HG03354 (cell line): Measurements from ENCODE around the gene PLOD3.
A peak's percentile ranks its signal among the peaks of the same experiment; 100 is the strongest.
"Not testable (repeated sequence)": the region's sequence is repeated elsewhere in the genome, so short reads cannot be mapped to it uniquely, and the experiment has no call there.

Source experiments
- ATAC-seq: cut with Tn5 transposase; IDR thresholded peaks from one replicate; pipeline ENCODE4 v1.9.1; 2021; ENCODE audit warnings: mild to moderate bottlenecking; ENCODE audit not compliant: unreplicated experiment, poor library complexity, severe bottlenecking

Gene PLOD3

GRCh38 chr7:101218236-101219125 lies 1.1 kb upstream of the PLOD3 start:
- peak; percentile 26 for ATAC-seq

DNA sequence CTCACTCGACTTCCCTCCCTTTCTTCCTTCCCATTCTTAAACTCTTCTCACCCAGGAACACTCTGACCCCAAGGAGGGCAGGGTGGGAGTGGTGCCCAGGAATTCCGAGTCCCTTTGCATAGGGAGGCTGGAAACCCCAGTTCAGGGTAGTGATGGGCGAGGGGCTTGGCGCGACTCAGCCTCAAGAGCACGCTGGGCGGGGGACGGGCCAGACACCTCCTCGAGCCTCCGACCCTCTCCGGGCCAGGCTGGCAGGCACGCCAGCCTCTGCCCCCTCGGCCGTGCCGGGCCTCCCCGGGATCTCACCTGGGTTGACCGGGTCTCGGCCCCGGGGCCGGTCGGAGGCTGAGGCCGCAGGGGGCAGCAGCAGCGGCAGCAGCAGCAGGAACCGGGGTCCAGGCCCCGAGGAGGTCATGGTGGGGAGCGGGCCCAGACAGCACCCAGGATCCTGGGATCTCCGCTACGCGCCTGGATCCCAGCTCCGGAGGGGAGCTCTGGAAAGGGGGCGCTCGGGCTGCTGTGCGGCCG lies 457 bp downstream of the PLOD3 start:
- ATAC-seq, result peak; percentile 24

- no peak for ATAC-seq
Measured at GRCh38 chr7:101216001-101216859, 1.2 kb downstream of the PLOD3 start.

- no peak for ATAC-seq
Measured at GRCh38 chr7:101212014-101212413, 5.4 kb downstream of the PLOD3 start.

DNA sequence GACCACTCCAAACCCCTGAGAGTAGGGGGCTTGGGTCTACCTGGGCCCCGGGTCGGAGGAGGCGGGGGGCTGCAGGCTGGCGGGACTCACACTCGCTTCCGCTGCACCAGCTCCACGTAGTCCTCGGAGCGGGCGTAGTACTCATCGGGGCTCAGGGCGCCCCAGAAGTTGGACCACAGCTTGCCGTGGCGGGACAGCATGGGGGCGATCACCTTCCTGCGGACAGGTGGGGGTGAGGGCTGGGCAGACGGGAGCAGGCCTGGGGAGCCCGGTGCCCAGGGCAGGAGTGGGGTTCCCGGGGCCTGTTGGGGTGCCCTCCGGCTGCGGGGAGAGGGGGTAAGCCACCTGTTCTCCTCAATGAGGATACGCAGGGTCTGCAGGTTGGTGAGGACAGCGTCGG lies 5.9 kb downstream of the PLOD3 start:
- ATAC-seq, result no peak

DNA sequence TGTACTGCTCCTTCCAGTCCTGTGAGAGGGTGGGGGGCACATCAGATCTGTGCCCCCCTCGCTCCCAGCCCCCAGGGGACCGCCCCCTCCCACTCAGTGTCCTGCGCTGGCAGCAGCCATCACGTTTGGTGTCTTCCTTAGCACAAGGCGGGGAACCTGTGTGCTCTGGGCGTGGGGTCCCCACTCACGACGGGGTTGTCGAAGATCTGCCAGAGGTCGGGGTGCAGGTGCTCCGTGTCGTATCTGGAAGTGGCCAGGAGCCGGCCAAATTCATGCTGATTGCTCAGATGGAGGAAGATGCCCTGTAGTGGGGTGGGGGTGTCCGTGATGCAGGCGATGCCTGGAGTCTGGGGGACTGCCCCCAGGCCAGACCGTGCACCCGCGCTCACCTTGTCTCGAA lies 7.2 kb downstream of the PLOD3 start:
- ATAC-seq, result no peak

DNA sequence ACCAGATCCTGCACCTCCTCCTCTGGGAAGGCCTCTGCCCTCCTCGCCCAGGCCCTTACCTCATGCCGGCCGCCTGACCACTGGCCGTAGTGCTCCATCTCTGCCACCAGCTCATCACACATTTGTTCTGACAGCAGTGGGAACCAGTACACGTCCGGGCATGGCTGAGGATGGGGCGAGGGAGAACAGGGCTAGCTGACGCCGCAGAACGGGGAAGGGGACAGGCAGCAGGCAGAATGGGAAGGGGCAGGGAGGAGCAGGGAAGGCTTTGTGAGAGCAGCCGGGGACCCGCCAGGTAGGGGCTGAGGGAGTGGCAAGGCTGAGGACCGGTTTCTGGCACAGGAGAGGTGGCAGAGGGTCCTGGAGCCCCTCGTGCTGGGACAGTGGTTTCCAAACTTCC lies 8.6 kb downstream of the PLOD3 start:
- no peak for ATAC-seq

GRCh38 chr7:101207459-101207858 lies 9.9 kb downstream of the PLOD3 start:
- no peak for ATAC-seq

- ATAC-seq, result no peak
Measured at GRCh38 chr7:101206665-101207042, 10.7 kb downstream of the PLOD3 start.

DNA sequence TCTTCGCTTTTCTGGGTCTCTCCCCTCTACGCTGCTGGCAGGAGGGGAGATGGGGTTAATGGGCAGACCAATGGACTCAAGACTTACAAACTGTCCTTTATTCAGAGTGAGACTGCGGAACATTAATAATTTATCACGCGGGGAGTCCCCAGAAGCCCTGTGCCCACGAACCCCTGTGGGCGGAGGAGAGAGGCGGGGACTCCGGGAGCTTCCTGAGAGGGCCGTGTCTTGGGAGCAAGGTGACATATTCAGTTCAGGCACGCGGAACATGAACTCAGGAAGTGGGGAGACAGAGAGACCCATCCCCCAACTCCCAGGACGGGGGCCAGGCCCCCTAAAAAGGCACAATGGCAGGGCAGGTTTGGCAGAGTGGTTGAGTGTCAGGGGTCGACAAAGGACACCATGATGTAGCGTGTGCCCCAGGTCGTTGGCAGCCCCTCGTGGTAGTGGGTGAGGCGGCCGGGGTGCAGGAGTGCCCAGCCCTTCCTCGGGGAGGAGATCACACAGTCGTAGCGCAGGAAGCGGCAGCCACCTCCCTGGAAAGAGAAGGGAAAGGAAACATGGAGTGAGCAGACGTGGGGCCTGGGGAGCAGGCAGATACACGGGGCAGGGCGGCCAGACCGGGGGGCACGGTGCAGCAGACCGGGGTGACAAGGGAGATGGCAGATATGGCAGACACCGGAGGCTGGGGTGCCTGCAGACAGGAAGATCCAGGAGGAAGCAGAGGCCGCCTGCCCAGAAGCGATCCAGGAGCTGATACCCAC lies 11.3 kb downstream of the PLOD3 start:
- ATAC-seq, result no peak

DNA sequence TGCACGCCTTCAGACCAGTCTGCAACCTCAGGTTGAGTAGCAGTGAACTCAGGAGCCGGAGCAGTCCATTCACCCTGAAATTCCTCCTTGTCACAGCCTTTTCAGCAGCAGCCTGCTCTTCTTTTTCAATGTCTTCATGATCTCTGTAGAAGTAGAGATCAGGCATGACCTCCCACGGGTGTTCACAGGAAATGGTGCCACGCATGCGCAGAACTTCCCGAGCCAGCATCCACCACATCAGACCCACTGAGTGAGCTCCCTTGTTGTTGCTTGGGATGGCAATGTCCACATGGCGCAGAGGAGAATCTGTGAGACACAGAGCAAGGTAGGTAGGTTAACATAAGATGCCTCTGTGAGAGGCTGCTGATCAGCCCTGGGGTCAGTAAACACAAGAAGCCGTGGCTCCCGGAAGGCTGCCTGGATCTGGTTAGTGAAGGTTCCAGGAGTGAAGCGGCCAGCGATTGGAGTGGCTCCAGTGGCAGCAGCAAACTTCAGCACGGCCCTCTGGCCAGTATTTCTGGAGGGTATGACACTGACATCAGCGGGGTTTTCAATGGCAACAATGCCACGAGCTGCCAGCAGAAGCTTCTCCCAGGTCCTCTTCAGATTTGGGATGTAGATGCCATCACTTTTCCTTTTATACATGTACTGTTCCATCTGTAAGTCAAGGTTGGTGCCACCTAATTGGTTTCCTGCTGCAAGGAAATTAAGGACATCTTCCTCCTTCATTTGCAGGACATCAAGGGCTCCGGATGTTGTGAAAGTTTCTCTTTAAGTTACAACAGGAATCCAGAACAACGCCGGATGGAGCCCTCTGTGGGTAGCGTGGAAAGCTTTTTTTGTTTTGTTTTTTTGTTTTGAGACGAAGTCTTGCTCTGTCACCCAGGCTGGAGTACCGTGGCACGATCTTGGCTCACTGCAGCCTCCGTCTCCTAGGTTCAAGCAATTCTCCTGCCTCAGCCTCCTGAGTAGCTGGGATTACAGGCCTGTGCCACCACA lies 13.3 kb downstream of the PLOD3 start:
- ATAC-seq, result not testable (repeated sequence)

- no peak for ATAC-seq
Measured at GRCh38 chr7:101202603-101202918, 14.8 kb downstream of the PLOD3 start.

GRCh38 chr7:101201695-101202602 lies 15.4 kb downstream of the PLOD3 start:
- ATAC-seq, result no peak

DNA sequence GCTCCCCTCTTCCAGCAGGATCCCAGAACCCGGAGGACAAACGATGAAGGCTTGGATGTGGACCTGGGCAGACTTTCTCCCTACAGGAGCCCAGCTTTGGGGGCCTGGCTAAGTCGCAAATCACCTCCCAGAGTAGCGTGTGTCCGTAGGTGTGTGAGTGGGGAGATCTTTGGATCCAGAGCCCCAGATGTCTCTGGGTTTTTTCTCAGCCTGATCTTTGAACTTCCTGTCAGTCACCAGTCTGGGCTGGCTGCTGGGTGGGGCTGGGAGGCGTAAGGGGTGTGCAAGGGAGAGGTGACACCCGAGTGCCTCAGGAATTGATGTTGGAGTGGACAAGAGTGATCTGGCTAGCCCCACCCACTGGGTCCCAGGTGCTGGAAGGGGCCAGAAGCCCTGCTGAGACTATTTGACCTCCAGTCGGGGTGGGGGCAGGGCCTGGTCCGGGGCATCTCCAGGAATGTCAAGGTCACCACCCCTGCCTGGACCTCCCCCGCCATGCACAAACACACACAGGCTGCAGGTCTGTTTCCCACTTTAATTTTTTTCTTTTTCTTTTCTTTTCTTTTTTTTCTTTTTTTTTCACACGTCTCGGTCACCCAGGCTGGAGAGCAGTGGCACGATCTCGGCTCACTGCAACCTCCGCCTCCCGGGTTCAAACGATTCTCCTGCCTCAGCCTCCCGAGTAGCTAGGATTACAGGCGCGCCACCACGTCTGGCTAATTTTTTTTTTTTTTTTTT lies 16.4 kb downstream of the PLOD3 start, which contains the start of gene MOGAT3:
MOGAT3 (minus strand) TSS at position 175 of the 738 bp plus-strand sequence. CDS start 182 bp downstream, outside the sequence.
- ATAC-seq, result no peak

- ATAC-seq, result no peak
Measured at GRCh38 chr7:101200504-101200861, 16.9 kb downstream of the PLOD3 start.

DNA sequence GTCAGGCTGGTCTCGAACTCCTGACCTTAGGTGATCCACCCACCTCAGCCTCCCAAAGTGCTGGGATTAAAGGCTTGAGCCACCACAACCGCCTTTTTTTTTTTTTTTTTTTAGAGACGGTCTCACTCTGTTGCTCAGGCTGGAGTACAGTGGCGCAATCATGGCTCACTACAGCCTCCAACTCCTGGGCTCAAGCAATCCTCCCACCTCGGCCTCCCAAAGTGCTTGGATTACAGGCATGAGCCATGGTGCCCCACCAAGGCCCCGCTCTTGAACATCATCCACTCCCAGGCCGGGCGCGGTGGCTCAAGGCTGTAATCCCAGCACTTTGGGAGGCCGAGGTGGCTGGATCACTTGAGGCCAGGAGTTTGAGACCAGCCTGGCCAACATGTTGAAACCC lies 17.9 kb downstream of the PLOD3 start:
- not testable (repeated sequence) for ATAC-seq

- ATAC-seq, result no peak
Measured at GRCh38 chr7:101198476-101198875, 18.9 kb downstream of the PLOD3 start.
